22Rv1 (cell line): ENCODE results near the gene OCA2.

ENCODE experiments used
- ZFX ChIP-seq: fragments of 450-650 bp; IDR thresholded peaks from 2 replicates; pipeline ENCODE4 v1.6.1; 2017; ENCODE audit warnings: antibody characterized with exemption, borderline replicate concordance
- TF ChIP-seq, protein P1 (sequence below): fragments of 450-650 bp; IDR thresholded peaks from 2 replicates; pipeline ENCODE4 v1.5.1; 2017; ENCODE audit warnings: mild to moderate bottlenecking

DNA sequence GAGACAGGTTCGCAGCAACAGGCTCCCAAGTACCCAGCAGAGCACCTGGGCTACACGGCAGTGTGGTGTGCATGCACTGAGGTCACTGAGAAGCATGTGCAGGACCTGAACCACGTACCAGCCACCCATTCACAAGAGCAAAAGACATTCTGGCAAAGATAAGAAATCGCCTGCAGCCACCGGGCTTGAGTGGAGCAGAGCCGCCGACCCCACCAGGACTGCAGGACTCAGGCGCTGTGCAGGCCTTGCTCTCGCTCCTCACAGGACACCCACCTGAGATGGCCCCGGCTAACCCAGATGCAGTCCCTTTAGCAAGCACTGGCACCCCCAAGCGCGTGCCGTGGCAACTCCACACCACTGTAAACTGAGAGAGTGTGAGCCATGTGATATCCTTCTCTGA lies 32.3 kb upstream of the OCA2 start:
- TF ChIP-seq, protein P1, sequence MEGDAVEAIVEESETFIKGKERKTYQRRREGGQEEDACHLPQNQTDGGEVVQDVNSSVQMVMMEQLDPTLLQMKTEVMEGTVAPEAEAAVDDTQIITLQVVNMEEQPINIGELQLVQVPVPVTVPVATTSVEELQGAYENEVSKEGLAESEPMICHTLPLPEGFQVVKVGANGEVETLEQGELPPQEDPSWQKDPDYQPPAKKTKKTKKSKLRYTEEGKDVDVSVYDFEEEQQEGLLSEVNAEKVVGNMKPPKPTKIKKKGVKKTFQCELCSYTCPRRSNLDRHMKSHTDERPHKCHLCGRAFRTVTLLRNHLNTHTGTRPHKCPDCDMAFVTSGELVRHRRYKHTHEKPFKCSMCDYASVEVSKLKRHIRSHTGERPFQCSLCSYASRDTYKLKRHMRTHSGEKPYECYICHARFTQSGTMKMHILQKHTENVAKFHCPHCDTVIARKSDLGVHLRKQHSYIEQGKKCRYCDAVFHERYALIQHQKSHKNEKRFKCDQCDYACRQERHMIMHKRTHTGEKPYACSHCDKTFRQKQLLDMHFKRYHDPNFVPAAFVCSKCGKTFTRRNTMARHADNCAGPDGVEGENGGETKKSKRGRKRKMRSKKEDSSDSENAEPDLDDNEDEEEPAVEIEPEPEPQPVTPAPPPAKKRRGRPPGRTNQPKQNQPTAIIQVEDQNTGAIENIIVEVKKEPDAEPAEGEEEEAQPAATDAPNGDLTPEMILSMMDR: no peak
- TF ChIP-seq ZFX: no peak
